ENCODE data around the gene CD177. TPM values are rescaled to one million over a fixed set of nuclear protein-coding genes. Genes with fewer than 3 reads are reported as not detected.
"Not testable (repeated sequence)": the region's sequence is repeated elsewhere in the genome, so short reads cannot be mapped to it uniquely, and the experiment has no call there.

Gene CD177
- total and polyA plus RNA-seq, 8 donors, result 0.14 to 2.8 (median 0.28) TPM; not detected in 1

DNA sequence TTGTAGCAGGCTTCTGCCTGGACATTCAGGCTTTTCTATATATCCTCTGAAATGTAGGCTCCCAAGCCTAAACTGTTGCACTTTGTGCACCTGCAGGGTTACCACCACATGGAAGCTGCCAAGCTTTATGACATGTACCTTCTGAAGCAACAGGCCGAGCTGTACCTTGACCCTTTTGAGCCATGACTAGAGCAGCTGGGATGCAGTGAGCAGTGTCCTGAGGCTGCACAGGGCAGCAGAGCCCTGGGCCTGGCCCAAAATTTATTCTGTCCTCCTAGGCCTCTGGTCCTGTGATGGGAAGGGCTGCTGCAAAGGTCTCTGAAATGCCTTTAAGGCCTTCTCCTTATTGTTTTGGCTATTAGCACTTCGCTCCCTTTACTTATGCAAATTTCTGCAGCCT is 23.5 kb upstream of the CD177 start:
- Histone ChIP-seq H3K4me1 (no peaks in the 10 kb centered on the region), H3K4me3 (no peak overlapping the region), H3K36me3 (no peaks in the 10 kb centered on the region), H3K27me3 (no peaks in the 10 kb centered on the region), H3K27ac (no peak overlapping the region), H3K9me3 (no peaks in the 10 kb centered on the region)
- 83 to 84% methylated on average over 2 of the region's 2 CpGs for WGBS, 2 donors
- FAIRE-seq, result no peak
- intact Hi-C loops (cut with DNase I), result no loop called here
- TF ChIP-seq, protein P1, sequence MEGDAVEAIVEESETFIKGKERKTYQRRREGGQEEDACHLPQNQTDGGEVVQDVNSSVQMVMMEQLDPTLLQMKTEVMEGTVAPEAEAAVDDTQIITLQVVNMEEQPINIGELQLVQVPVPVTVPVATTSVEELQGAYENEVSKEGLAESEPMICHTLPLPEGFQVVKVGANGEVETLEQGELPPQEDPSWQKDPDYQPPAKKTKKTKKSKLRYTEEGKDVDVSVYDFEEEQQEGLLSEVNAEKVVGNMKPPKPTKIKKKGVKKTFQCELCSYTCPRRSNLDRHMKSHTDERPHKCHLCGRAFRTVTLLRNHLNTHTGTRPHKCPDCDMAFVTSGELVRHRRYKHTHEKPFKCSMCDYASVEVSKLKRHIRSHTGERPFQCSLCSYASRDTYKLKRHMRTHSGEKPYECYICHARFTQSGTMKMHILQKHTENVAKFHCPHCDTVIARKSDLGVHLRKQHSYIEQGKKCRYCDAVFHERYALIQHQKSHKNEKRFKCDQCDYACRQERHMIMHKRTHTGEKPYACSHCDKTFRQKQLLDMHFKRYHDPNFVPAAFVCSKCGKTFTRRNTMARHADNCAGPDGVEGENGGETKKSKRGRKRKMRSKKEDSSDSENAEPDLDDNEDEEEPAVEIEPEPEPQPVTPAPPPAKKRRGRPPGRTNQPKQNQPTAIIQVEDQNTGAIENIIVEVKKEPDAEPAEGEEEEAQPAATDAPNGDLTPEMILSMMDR (IDR thresholded peaks at IDR 0.05), result no peak
- no peak for ATAC-seq
- DNase-seq, result no peak

DNA sequence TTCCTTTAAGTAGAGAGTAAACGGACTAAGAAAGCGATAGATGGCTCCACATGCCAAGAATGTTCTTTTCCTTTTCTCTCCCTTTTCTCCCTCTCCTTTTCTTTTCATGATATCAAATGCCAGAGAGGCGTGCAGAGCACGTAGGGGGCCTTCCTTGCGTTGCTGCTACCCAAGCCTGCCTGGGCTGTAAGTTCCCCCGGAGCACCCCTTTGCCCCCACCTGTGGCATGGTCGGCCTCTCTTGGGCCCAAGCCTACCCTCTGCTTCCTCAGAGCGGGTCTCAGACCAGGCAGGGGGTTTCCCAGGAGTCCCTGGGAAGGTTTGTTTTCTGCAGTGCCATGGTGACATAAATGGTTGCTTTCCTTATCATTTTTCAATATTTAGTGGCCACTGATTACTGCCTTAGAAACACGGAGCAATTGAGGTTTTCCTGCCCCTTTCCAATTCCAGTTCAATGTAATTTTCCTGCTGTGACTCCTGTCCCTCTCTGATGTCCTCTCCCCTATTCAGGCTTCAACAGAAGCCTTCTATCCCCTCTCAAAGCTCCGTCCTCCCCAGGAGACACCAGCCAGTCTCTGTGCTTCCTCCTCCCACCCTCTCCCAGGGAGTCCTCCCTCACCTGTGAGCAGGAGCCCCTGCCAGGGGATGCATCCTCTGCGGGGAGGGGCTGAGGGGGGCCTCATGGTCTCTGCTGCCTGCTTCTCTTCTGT is 22.6 kb upstream of the CD177 start:
- FAIRE-seq (no peak), ATAC-seq (no peak), DNase-seq (no peak)
- no peaks in the 10 kb centered on the region for H3K36me3 ChIP-seq
- no peak overlapping the region for H3K27ac ChIP-seq
- H3K4me1 ChIP-seq, result no peaks in the 10 kb centered on the region
- intact Hi-C loops (cut with DNase I), result no loop called here
- TF ChIP-seq, protein P1 (IDR thresholded peaks at IDR 0.05), result no peak
- WGBS, 2 donors, result 63 to 79% methylated on average over 11 of the region's 11 CpGs
- H3K4me3 ChIP-seq, result no peak overlapping the region
- H3K27me3 ChIP-seq, result no peaks in the 10 kb centered on the region
- no peaks in the 10 kb centered on the region for H3K9me3 ChIP-seq

DNA sequence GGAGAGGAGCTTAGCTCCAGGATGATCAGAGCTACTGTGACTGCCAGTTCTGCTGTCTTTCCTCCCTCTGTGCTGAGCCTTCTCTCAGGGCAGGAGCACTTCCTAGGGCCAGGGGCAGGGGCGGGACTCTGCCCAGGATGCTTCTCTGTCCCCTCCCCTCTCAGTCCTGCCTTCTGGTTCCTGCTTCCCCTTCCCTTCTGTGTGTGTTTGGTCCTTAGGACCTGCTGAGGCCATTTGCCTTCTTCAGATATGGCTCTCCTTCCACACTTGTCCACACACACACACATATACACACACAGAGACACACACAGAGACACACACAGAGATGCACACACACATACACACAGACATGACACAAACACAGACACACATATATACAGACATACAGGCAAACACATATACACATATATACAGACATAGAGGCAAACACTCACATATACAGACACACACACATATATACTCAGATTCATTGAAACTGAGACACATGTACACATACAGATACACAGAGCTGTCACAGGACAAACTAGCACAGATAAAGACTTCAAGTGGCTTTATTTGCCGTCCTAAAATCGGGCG is 22.0 kb upstream of the CD177 start:
- H3K27ac ChIP-seq, result no peak overlapping the region
- no peaks in the 10 kb centered on the region for H3K36me3 ChIP-seq
- H3K27me3 ChIP-seq, result no peaks in the 10 kb centered on the region
- no peaks in the 10 kb centered on the region for H3K4me1 ChIP-seq
- FAIRE-seq (no peak), DNase-seq (no peak), ATAC-seq (no peak)
- H3K9me3 ChIP-seq, result no peaks in the 10 kb centered on the region
- TF ChIP-seq, protein P1 (IDR thresholded peaks at IDR 0.05), result no peak
- WGBS, 2 donors, result 67 to 70% methylated on average over 4 of the region's 4 CpGs
- intact Hi-C loops (cut with DNase I), result no loop called here
- no peak overlapping the region for H3K4me3 ChIP-seq

DNA sequence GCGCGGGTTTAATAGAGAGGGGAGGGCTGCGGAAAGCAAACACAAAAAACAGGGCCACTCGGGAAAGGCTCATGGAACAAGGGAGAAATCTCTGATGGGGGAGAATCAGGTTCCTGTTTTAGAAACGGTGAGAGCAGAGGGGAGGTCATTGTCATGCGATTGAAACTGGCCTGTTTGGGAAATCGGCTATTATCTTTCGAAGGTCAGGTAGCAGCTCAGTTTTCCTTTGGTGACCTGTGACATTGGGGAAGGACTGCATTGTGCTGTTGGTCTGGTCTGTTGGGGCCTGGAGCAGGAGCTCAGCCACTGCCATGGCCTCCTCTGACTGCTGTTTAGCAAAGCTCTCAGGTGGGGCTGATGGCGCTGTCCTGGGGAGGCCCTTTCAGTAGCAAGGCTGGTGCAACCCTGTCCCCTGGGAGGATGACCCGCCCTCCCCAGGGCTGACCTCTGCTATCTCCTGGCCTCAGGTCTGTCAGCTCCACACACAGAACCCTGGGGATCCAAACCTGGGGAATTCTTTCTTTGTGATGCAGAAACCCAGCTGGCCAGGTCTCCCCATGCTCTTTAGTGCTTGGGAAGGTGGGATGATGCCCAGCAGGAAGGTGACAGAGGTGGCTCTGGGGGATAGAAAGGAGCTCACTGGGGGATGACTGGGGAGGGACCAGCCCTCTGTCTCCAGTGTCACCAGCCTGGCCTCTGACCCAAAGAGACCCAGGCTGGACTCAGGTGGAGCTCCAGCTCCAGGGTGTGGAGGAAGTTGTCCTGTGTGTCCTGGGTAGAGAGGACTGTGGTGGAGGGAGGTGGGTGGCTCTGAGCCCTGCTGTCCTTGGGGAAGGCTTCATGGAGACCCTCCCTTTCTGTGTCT is 21.2 kb upstream of the CD177 start:
- no peaks in the 10 kb centered on the region for H3K27me3 ChIP-seq
- no peak for DNase-seq
- no peak overlapping the region for H3K27ac ChIP-seq
- H3K36me3 ChIP-seq, result no peaks in the 10 kb centered on the region
- 65 to 66% methylated on average over 10 of the region's 10 CpGs for WGBS, 2 donors
- H3K4me3 ChIP-seq, result no peak overlapping the region
- TF ChIP-seq, protein P1 (IDR thresholded peaks at IDR 0.05), result no peak
- intact Hi-C loops (cut with DNase I), result no loop called here
- H3K4me1 ChIP-seq, result no peaks in the 10 kb centered on the region
- H3K9me3 ChIP-seq, result no peaks in the 10 kb centered on the region
- no peak for ATAC-seq
- FAIRE-seq, result no peak

DNA sequence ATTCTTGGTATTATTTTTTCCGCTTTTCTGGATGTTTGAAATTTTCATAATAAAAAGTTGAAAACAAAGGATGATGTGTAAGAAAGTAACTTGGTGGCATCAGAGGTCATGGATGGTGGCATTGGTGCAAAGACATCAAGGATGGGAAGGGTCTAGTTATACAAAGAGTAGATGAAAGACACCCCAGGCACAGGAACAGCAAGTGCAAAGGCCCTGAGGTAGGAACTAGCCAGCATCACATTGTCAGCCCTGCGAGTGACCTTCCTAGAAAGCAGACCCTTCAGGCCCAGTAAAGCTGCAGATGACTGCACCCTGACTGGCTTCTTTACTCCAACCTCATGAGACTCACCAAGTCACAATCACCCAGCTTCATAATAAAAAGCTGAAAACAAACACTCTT is 17.0 kb upstream of the CD177 start:
- intact Hi-C loops (cut with DNase I); H3K36me3 ChIP-seq; H3K27me3 ChIP-seq; ATAC-seq; H3K9me3 ChIP-seq; H3K4me1 ChIP-seq; H3K4me3 ChIP-seq; DNase-seq; H3K27ac ChIP-seq; FAIRE-seq: not testable (repeated sequence)
- WGBS, 2 donors, result 85 to 88% methylated on average over 2 of the region's 2 CpGs

All from pancreas (tissue), 10 donors.